Measurements from ENCODE around the gene QSOX2.

Gene QSOX2

DNA sequence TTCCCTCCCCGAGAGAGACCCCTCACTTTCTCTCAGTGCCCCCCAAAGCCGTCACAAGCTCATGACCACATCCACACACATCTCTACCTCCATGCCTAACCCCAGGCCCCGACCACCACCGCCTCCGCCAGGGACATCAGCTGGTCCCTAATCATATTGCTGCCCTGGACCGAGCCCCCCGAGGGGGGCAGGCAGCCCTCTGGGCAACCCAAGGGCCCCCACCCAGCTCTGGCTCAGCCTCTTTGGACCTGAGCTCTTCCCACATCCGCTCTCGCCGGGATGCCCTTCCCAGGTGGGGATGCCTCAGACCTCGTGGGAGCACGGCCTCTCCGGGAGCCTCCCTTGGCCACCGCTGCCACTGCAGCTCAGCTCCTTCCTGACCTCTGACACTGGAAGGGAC lies 59.2 kb downstream of the QSOX2 start:
- DNase-seq = no peak

DNA sequence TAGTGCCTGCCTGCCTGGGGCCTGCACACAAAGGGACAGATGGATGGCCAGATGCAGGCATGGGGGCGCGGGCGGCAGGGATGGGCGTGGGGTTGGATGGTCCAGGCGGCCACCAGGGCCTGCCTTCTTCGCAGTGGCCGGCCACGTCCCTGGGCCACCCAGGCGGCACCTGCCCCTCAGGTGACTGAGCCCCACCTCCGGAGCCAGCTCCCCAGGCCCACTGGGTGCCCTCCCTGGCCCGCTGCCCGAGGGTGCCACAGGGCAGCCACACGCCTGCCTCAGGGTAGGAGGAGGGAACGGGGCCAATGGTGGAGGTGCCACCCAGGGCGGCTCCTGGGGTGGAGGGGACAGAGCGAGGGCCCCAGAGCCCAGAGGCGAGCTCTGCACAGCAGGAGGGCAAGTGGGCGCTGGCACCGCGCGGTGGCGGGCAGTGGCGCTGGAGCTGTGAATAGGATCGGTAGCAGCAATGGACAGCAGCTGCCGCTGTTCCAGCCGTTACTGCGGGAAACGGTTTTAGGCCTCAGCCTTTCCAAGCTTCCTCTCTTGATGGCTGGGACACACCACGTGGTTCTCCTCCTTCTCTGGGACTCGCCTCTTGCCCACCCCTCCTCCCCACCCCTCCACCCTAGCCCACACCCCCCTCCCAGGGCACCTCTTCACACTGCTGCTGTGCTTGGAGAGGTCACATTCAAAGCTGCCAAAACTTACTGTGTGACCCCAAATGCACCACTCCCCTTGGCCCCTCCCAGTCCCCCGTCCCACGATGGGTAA lies 59.8 kb downstream of the QSOX2 start:
- no peak for DNase-seq

DNA sequence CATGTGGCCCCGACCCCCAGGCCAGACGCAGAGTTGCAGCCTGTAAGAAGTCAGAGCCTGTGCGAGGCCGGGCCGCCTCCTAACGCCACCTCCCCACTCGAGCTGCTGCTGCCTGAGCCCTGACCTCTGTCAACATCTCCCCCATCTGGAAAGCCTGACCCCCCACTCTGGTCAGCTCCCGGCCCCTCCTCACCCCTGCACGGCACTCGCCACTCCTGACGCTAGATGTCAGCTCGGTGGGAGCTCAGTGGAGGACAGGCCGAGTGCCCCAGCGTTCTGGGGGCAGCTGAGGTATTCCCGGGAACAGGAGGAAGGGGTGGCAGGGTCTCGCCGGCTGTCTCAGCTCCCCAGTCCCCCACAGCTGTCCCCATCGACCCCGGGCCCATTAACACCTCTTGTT lies 60.5 kb downstream of the QSOX2 start:
- DNase-seq = no peak

DNA sequence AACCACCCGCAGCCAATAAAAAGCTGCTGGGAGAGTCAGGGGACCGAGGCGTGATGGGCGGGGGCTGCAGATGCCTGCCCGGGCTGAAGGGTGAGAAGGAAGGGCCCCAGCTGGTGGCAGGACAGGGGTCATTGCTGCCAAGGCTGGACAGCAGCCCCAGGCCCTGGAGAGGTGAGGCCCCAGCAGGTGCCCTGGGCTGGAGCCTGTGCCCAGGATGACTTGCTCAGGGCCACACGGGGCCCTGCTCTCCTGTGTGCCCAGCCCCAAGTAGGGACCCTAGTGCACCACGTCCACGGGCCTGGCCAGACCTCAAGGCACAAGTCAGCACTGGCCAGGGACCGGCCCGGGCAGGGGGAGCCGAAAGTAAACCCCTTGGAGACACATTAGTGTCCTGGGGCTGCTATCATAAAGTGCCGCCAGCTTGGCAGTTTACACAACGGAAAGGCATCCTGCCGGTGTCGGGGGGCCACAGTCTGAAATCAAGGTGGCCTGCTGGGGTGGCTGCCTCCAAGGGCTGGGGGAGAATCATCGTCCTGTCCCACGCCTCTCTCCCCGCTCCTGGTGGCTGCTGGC lies 62.7 kb downstream of the QSOX2 start:
- DNase-seq = no peak

DNA sequence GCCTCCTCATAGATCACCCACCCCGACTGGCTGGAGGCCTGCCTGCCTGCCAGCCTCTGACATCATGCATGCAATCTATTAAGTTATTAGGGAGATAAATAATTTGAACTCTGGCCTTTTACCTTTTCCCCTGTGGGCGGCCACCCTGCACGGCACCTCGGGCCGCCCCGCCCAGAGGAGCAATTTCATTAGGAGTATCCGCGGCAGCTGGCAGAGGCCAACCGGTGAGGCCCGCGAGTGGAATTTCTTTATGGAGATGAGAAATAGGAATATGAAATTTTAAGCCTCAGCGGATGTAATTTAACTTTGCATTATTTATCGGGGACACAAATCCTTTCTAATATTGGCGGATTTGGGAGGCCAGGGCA lies 63.2 kb downstream of the QSOX2 start:
- no peak for DNase-seq

DNA sequence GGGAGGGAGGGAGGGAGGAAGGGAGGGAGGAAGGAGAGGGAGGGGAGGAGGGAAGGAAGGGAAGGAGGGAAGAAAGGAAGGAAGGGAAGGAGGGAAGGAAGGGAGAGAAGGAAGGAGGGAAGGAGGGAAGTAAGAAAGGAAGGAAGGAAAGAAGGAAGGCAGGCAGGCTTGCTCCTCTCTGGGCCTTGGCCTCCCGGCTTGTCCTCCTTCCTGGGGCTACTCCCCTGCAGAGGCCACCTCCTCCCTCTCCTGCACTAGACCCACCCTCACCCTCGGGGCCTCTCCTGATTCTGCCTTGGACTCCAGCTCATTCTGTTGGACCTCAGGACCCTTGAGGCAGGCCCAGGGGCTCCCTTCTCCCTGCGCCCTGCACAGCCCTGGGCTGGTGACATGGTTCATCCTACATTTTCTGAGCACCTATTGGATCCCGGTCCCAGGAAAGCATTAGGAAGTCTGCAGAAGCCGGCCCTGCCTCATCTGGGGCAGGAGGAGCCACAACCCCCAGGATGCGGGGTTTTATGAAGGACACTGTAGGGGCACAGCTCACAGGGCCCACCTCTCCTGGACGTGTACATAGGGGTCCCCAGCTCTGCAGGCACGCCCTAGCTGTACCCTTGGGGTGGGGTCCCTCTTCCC lies 63.7 kb downstream of the QSOX2 start:
- no peak for DNase-seq

DNA sequence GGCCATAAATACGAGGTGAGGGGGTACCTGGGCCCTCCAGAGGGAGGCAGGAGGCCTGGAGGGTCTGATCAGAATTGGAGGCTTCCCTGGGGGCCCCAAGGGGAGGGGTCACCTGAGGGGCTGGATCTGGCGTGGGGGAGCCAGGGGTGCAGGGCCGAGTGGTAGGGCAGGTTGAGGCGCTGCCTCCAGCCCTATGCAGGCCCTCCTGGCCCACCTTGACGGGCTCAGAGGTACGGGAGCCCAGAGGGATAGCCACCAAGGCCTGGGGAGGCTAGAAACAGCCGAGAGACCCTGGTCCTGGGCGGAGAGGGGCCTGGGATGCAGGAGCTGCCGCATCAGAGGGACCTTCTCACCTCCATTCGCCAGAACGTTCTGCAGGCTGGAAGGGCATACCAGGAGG lies 65.0 kb downstream of the QSOX2 start:
- DNase-seq = no peak

DNA sequence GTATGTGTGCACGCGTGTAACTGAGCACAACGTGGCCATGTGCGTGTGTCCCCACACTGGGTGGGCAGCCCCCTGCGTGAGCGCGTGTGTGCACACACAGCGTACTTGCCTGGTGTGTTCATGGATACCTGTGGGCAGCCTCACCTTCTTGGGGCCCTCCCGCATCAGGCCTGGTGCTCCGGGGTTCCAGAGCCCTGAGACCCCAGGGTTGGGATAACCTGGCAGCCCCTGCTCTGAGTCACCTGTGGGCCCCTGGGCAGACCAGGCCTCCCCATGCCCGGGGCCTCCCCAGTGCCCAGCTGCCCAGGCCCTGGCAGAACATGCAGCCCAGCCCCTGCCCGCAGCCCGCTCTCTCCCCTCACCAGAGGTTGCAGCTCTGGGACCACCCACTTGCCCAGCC lies 65.9 kb downstream of the QSOX2 start:
- DNase-seq = no peak

DNA sequence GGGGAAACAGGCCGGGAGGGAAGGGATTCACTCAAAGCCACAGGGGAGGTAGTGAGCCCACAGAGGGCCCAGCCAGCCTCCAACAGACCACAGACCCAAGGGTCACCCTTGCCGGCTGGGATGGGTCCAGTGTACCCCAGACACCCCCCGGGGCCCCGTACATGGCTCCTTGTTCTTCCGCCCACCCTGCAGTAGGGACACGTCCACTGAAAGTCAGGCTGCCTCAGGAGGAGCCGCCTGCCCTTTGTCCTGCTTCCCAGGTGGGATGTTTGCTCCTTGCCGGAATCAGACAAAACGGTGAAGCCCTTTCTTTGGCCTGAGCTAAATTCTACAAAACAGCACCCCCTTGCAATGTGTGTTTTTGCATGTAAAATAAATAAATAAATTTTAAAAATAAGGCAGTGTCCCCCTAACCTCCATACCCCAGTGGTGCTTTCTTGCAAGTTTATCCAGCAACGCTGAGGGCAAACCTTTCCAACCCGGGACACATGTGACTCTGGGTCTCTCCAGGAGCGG lies 66.5 kb downstream of the QSOX2 start:
- DNase-seq = no peak

DNA sequence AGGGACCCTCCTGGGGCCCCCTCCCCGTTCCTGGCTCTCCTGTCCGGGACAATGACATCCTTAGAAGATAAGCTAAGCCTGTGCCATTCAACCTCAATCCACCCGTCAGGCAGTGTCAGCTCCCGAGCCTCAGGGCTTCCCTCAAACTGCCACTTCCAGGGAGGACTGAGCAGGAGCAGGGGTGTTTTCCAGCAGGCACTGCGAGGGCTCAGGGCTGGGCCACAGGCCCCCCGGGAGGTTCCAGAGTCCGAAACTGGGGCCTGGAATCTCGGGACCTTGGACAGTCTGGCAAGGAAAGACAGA lies 66.9 kb downstream of the QSOX2 start:
- DNase-seq = no peak

DNA sequence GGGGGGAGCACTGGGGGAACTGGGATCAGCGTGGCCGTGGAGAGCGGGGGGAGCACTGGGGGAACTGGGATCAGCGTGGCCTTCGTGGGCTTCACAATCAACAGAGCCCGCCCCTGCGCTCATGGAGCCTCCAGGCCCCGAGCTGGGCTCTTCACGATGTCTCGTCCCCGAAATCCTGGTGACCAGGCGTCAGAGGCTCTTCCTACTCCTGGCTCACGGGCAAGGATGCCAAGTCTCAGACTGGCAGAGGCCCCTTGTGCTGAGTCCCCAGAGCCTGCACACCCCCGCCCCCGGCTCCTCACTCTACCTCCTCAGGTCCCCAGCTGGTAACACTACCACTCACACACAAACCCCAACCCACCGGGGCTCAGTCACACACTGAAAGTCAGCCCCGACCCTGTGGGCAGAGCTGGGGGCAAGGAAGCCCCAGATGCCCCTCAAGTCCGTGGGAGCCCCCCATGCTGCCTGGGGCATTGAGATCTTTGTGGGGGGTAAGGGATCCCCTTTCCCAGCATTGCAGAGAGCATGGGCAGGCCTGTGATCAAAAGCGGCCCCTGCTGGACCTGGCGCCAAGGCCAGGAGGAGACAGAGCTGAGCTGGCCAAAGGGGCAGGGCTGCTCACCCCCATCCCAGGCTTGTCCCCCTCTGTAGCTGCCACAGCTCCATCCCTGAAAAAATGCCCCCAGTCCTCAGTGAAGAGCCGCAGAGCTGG lies 67.4 kb downstream of the QSOX2 start:
- DNase-seq = no peak

DNA sequence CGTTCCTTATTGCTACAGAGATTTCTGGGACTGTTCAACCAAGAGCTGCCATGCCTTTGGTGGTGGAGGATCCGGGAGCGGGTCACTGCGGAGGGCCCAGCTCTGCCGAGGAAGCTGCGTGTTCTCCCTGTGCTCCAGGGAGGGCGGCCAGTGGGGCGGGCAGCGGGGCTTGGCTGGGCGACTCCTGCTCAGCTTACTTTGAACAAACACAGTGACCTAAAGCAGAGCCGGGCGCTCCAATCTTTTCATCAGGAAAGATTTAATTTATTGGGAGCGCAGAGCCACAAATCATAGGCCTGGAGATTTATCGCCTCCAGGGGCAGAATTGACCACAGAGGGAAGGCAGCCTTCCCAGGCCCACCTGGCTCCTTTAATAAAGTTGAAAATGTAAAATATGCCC lies 68.4 kb downstream of the QSOX2 start:
- DNase-seq = no peak

DNA sequence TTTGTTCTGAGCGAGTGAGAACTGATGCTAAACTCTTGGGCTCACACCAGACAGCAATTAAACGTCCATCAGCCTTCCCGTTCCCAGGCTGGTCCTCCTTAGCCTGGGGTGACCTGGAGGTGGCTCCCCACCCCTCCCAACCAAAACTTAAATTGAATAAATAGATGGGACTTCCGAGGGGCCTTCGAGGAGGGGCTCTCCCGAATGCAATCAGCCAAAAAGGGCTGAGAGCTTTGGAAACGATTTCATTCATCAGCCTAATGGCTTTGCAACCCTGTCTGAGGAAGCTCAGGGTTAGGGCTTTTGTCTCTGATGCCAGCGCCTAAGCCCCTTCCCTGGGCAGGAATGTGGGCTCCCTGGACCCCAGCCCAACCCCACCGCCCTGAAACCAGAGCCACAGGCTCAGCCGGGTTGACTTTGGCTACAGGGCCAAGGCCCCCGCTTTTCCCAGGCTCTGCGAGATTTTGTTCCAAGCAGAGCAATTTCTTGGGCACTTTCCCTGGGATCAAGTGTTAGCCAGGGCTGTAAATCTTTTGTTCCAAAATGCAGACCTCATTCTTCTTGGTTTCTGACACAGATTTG lies 69.9 kb downstream of the QSOX2 start:
- no peak for DNase-seq

DNA sequence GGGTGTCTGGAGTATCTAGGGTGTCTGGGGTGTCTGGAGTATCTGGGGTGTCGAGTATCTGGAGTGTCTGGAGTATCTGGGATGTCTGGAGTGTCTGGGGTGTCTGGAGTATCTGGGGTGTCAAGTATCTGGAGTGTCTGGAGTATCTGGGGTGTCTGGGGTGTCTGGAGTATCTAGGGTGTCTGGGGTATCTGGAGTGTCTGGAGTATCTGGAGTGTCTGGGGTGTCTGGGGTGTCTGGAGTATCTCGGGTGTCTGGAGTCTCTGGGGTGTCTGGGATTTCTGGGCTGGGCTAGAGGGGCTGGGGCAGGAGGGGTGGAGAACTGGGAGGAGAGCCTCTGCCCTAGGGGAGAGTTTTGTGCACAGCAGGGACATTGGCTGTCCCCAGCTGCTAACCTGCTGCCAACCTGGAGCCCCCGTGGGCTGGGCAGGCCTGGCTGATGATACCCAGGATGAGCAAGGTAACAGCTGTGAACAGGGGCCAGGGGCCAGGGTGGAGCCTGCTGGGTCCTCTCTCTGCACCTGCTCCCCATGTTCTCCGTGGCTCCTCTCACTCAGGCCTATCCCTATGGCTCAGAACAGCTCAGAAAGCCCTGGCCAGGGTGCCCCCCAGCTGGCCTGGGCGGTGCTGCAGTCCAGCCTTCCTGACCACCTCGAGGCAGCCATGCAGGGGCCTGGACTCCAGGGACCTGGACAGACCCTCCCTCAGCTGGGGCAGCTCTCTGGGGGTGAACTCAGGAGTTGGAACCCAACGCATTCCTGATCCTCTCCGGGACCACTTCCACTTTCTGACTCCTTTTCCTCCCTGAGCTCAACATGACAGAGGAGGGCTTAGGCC lies 70.6 kb downstream of the QSOX2 start:
- DNase-seq = no peak

DNA sequence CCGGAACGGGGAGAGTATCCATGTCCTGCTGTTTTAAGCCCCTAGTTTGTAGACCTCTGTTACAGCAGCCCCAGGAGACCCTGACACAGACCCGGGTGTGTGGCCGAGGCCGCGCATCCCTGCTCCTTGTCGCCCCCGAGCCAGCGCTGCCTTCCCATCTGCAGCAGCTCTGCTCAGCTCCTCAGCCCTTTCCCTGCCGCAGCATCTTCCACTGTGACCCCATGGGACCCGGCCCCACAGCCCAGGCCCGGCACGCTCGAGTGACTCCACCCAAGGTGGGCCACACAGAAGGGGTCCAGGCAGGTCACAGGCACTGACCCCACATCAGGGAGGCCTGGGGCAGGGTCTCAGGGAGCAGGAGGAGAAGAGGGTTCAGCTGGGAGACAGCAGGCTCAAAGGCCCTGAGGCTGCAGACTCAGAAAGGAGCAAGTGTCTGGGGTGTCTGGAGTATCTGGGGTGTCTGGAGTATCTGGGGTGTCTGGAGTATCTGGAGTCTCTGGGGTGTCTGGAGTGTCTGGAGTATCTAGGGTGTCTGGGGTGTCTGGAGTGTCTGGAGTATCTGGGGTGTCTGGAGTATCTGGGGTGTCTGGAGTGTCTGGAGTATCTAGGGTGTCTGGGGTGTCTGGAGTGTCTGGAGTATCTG lies 71.8 kb downstream of the QSOX2 start:
- DNase-seq = no peak

DNA sequence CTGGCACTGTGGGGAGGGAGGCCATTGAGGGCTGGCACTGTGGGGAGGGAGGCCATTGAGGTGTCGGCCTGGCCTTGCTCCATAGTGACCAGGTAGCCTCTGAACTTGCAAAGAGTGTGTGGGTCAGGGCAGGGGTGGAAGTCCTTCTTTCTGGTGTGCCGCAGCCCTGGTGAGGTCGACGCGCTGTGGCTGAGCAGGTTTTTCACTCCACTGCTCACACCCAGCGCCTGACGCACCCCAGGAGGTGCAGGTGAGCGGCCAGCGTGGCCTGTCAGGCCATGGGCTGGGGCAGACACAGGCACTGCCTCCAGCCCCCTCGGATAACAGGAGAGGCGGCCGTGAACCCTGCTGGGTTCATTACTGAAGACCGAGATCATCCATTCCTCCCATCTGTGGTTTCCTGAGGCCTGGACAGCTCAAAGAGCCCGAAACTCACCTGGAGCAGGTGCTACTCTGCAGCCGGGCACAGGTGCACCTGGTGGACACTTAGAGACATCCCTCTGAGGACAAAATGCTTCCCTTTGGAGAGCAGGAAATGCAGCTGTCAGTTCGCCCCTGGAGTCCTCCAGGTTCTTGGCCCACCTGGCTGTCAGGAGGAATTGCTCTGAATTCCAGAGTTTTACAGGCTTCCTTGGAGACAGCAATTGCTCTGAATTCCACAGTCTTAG lies 73.1 kb downstream of the QSOX2 start:
- DNase-seq = no peak

DNA sequence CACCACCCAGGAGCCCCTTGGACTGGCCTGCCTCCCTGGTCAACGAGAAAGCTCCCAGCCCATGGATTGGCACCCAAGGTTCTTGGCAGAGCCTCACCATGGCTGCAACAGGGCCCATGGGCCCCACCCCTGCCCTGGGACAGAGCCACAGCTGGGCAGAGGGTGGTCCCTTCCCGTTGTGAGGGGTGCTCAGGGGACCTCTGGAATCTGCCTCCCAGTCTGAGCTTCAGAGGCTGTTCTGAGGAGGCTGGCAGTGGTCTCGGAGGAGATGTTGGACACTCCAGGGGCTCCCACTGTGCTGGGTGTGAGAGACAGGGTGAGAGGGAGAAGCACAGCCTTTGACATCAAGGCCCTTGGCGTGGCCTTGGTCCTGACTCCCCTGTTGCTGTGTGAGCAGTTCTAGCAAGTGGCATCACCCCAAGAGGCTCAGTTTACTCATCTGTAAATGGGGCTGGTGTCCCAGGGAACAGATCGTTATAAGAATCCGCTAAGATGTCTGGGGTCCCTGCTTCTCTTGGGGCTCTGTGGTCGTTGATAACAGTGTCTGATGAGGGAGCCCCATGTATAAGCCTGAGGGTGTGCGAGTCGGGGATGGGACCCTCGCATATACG lies 73.7 kb downstream of the QSOX2 start:
- no peak for DNase-seq

DNA sequence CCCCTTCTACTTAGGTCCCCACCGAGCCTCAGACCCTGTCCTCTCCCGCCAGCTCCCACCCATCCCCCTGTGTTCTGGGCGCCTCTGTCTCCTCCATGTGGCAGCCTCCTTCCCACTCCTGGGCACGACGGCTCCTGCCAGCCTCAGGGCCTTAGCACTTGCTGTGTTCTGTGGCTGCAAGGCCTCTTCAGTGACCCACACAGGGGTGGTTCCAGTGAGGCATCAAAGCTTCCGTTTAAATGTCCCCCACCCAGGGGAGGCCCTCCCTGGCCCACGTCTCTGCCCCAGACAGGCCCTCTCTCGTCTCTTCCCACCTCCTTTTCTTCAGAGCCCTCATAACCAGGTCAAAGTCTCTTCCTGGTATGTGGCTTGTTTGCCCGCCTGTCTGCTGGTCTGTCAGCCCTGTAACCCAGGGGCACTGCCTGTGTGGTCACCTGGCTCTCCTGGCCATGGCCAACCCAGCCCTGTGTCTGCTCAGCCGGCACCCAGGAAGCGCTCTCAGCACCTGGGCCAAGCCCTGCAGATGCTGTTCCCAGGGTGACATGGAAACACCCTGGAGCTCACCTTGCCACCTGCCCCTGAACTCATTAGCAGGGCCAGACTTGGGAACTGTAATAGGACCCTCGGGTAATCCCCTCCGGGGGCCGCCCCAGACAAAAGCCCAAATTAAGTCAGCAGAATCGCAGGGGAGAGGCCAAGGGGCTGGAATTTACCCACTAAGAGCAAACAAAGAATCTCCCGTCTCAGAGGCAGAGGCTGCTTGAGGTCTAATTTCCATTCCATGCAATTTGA lies 74.4 kb downstream of the QSOX2 start:
- DNase-seq = no peak

DNA sequence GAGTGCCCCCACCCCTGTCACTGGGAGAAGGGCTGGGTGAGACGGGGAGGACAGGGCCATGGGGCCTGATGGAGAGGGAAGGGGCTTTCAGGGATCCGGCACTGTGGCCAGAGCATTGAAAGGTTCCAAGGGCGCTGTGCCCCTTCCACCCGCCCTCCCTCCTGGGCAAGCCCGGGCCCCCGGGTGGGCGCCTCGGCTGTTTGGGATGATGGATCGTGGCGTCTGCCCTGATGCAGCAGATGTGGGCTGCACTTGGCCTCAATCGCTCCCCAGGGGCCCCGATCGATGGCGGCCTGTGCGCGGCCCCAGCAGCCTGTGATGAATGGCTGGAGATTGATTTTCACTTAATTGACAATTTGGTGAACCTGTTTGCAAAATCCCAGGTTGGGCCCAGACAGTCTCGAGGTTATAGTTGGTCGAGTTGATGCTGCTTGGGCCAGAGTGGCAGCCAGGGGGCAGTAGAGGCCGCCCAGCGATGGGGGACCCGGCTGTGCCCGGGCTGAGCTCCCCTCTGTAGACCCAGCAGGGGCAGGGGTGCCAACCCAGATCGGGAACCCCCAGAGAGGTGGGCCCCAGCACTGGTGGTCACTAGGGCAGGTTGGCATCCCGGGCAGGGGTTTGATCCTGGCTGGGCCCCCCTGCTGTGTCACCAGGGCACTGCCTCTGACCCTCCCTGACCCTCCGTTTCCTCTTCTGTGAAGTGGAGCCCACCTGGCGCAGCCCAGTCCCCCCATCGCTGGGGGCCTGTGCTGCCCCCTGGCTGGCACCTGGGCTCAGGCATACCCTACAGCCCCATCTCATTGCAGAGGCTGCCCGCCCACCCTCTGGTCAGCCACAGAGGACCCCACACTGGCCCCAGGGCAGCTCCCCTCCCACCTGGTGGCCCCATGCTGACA lies 75.4 kb downstream of the QSOX2 start:
- DNase-seq = no peak
